DND-41 (cell line): ENCODE measurements around the gene KDM8.
"Not testable (repeated sequence)": the region's sequence is repeated elsewhere in the genome, so short reads cannot be mapped to it uniquely, and the experiment has no call there.

Experiments used
- ATAC-seq: fragments of 200-7000 bp; cut with Tn5 transposase; 3 replicates; pipeline ENCODE4 v1.9.1; 2021; ENCODE audit warnings: low read depth; ENCODE audit not compliant: insufficient read depth
- DNase-seq: peaks from one replicate; pipeline ENCODE4 v3.0.0-alpha.2; 2020
- H2AFZ ChIP-seq: 2 replicates; pipeline ENCODE4 v1.6.0; 2012; ENCODE audit warnings: low read depth, low read length
- H3K27ac ChIP-seq: 2 replicates; pipeline ENCODE4 v1.5.1; 2012; ENCODE audit warnings: low read length, inconsistent platforms
- H3K27me3 ChIP-seq: fragments of 200-600 bp; sonication (generic); 2 replicates; pipeline ENCODE4 v1.6.0; 2012; ENCODE audit warnings: low read length, mild to moderate bottlenecking, inconsistent platforms; ENCODE audit not compliant: insufficient read depth, poor library complexity
- H3K36me3 ChIP-seq: 2 replicates; pipeline ENCODE4 v1.5.1; 2012; ENCODE audit warnings: low read length, inconsistent platforms; ENCODE audit not compliant: insufficient read depth
- H3K4me1 ChIP-seq: 2 replicates; pipeline ENCODE4 v1.5.1; 2012; ENCODE audit warnings: mild to moderate bottlenecking, low read length; ENCODE audit not compliant: insufficient read depth
- H3K4me2 ChIP-seq: 2 replicates; pipeline ENCODE4 v1.6.0; 2012; ENCODE audit warnings: mild to moderate bottlenecking, moderate library complexity, low read length, inconsistent platforms; ENCODE audit not compliant: insufficient read depth
- H3K4me3 ChIP-seq, 2 experiments: fragments of 200-600 bp in 1 of 2; shearing (Covaris generic) in 1 of 2; 2 replicates each; pipeline ENCODE4 v1.5.1; 2012 to 2016; ENCODE audit warnings: inconsistent platforms in 2 of 2, low read length in 2 of 2, mild to moderate bottlenecking in 2 of 2, low read depth in 1 of 2, moderate library complexity in 1 of 2
- H3K79me2 ChIP-seq: 2 replicates; pipeline ENCODE4 v1.6.0; 2012; ENCODE audit warnings: low read length, inconsistent platforms; ENCODE audit not compliant: insufficient read depth
- H3K9ac ChIP-seq: 2 replicates; pipeline ENCODE4 v1.6.0; 2012; ENCODE audit warnings: low read depth, mild to moderate bottlenecking, inconsistent platforms, low read length, moderate library complexity
- H3K9me3 ChIP-seq: 2 replicates; pipeline ENCODE4 v1.5.1; 2012; ENCODE audit warnings: low read length, moderate library complexity, mild to moderate bottlenecking, inconsistent platforms; ENCODE audit not compliant: insufficient read depth, severe bottlenecking
- H4K20me1 ChIP-seq: 2 replicates; pipeline ENCODE4 v1.6.0; 2012; ENCODE audit warnings: low read length; ENCODE audit not compliant: insufficient read depth
- CTCF ChIP-seq: IDR thresholded peaks from 2 replicates; pipeline ENCODE4 v1.5.1; 2012; ENCODE audit warnings: borderline replicate concordance, low read length, moderate library complexity, mild to moderate bottlenecking; ENCODE audit not compliant: poor library complexity, severe bottlenecking; ENCODE audit errors: extremely low read depth
- EZH2 ChIP-seq: IDR thresholded peaks from 3 replicates; pipeline ENCODE4 v1.6.1; 2012; ENCODE audit warnings: borderline replicate concordance, low read depth, mild to moderate bottlenecking, moderate library complexity, low read length, inconsistent platforms; ENCODE audit not compliant: severe bottlenecking

The KDM8 gene

GRCh38 chr16:27244363-27244755, 41.0 kb downstream of the KDM8 start:
- no peak overlapping the region for H2AFZ ChIP-seq
- no peaks in the 10 kb centered on the region for H3K4me1 ChIP-seq
- H3K79me2 ChIP-seq = peaks cover 53% of the 10 kb centered on the region

GRCh38 chr16:27245276-27246172, 42.2 kb downstream of the KDM8 start:
- Histone ChIP-seq H3K4me3 (no peak overlapping the region), H3K4me1 (no peaks in the 10 kb centered on the region), H3K9ac (no peak overlapping the region), H3K79me2 (peaks cover 58% of the 10 kb centered on the region), H2AFZ (no peak overlapping the region), H4K20me1 (no peaks in the 10 kb centered on the region), H3K27me3 (no peaks in the 10 kb centered on the region), H3K4me2 (no peak overlapping the region), H3K9me3 (no peaks in the 10 kb centered on the region), H3K36me3 (peaks cover 29% of the 10 kb centered on the region), H3K27ac (peak overlapping the region; percentile 53; the same call in 1 of the 2 replicates)
- TF ChIP-seq CTCF (no peak), EZH2 (no peak)
- ATAC-seq (no peak), DNase-seq (no peak)

More at GRCh38 chr16:27244363-27244755, 41.0 kb downstream of the KDM8 start:
- Histone ChIP-seq H3K36me3 (peaks cover 26% of the 10 kb centered on the region), H3K27ac (peak overlapping the region; percentile 53; the same call in 1 of the 2 replicates), H4K20me1 (no peaks in the 10 kb centered on the region), H3K4me3 (no peak overlapping the region), H3K27me3 (no peaks in the 10 kb centered on the region), H3K9me3 (no peaks in the 10 kb centered on the region), H3K4me2 (no peak overlapping the region), H3K9ac (no peak overlapping the region)
- no peak for DNase-seq
- ATAC-seq = no peak
- no peak for TF ChIP-seq EZH2
- TF ChIP-seq CTCF = no peak

GRCh38 chr16:27246439-27246838, 43.1 kb downstream of the KDM8 start:
- Histone ChIP-seq H3K9ac (no peak overlapping the region), H3K9me3 (no peaks in the 10 kb centered on the region)

DNA sequence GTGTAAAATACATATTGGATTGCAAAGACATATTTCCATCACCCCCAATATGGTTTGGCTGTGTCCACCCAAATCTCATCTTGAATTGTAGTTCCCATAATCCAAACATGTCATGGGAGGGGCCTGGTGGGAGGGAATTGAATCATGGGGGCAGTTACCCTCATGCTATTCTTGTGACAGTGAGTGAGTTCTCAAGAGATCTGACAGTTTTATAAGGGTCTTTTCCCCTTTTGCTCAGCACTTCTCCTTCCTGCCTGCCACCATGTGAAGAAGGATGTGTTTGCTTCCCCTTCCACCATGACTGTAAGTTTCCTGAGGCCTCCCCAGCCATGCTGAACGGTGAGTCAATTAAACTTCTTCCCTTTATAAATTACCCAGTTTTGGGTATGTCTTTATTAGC, 43.8 kb downstream of the KDM8 start:
- H3K9me3 ChIP-seq, H3K27ac ChIP-seq, H3K4me1 ChIP-seq, H3K9ac ChIP-seq, ATAC-seq, H3K4me2 ChIP-seq, H3K4me3 ChIP-seq, DNase-seq, H3K27me3 ChIP-seq, H2AFZ ChIP-seq, H4K20me1 ChIP-seq: not testable (repeated sequence)
- Histone ChIP-seq H3K79me2 (peaks cover 60% of the 10 kb centered on the region), H3K36me3 (peaks cover 25% of the 10 kb centered on the region)

More at GRCh38 chr16:27246439-27246838, 43.1 kb downstream of the KDM8 start:
- no peak for TF ChIP-seq CTCF
- TF ChIP-seq EZH2 = no peak
- H3K27me3 ChIP-seq = no peaks in the 10 kb centered on the region
- H3K4me3 ChIP-seq = no peak overlapping the region
- ATAC-seq = no peak
- H2AFZ ChIP-seq = no peak overlapping the region
- no peaks in the 10 kb centered on the region for H4K20me1 ChIP-seq
- peaks cover 59% of the 10 kb centered on the region for H3K79me2 ChIP-seq
- DNase-seq = no peak
- peaks cover 23% of the 10 kb centered on the region for H3K36me3 ChIP-seq
- H3K4me1 ChIP-seq = no peaks in the 10 kb centered on the region
- no peak overlapping the region for H3K27ac ChIP-seq
- no peak overlapping the region for H3K4me2 ChIP-seq
